SK-N-SH (cell line): ENCODE results near the gene SSRP1. TPM values are rescaled to one million over a fixed set of nuclear protein-coding genes. Genes with fewer than 3 reads are reported as not detected.
A peak's percentile ranks its signal among the peaks of the same experiment; 100 is the strongest.

ENCODE experiments used
- CTCF ChIA-PET: fragments of 300-600, 350-600 bp; formaldehyde crosslinking; extraction: SDS; loops from one replicate; lab custom pipeline; 2021; lab: Yijun Ruan, JAX
- POLR2A ChIA-PET: fragments of 350-600 bp; sonication (Branson Sonifier 250); formaldehyde crosslinking; extraction: SDS; loops from one replicate; lab custom pipeline; 2020; ENCODE audit warnings: antibody characterized with exemption, inconsistent platforms; lab: Yijun Ruan, JAX
- DNase-seq: peaks from one replicate; pipeline ENCODE4 v3.0.0; 2012
- H2AFZ ChIP-seq: fragments of 200-600 bp; sonication (generic); 2 replicates; pipeline ENCODE4 v1.8.1; 2016; ENCODE audit warnings: antibody characterized with exemption, mild to moderate bottlenecking, low read depth
- H3F3A ChIP-seq: fragments of 200-600 bp; sonication (generic); replicated peaks from 2 replicates; pipeline ENCODE3; 2016; ENCODE audit warnings: antibody characterized with exemption, mild to moderate bottlenecking; ENCODE audit not compliant: insufficient read depth
- H3K27ac ChIP-seq, 2 experiments: fragments of 200-500 bp in 1 of 2; fragments of 200-600 bp in 1 of 2; sonication (Bioruptor generic) in 1 of 2; sonication (generic), shearing (Covaris generic) in 1 of 2; 2 replicates each; pipeline versions ENCODE4 v1.5.1 to v1.6.1; 2014 to 2016; ENCODE audit warnings: low read depth in 2 of 2, inconsistent platforms in 1 of 2, low read length in 1 of 2, mild to moderate bottlenecking in 1 of 2, mixed read lengths in 1 of 2
- H3K27me3 ChIP-seq: fragments of 200-600 bp; sonication (generic), shearing (Covaris generic); 2 replicates; pipeline ENCODE4 v1.6.1; 2016; ENCODE audit warnings: mixed run types; ENCODE audit not compliant: insufficient read depth
- H3K36me3 ChIP-seq, 2 experiments: fragments of 200-500 bp in 1 of 2; fragments of 200-600 bp in 1 of 2; sonication (Bioruptor generic) in 1 of 2; sonication (generic) in 1 of 2; replicated peaks in 1 of 2; 2 replicates each; pipeline versions ENCODE3 to v1.5.1; 2014 to 2016; ENCODE audit warnings: low read length in 1 of 2, mild to moderate bottlenecking in 1 of 2; ENCODE audit not compliant: insufficient read depth in 2 of 2, control insufficient read depth in 1 of 2
- H3K4me1 ChIP-seq, 2 experiments: fragments of 200-500 bp in 1 of 2; fragments of 200-600 bp in 1 of 2; sonication (Bioruptor generic) in 1 of 2; sonication (generic), shearing (Covaris generic) in 1 of 2; 2 replicates each; pipeline versions ENCODE4 v1.5.1 to v1.6.1; 2014 to 2016; ENCODE audit warnings: low read depth in 1 of 2, low read length in 1 of 2, mixed run types in 1 of 2; ENCODE audit not compliant: insufficient read depth in 2 of 2, control insufficient read depth in 1 of 2
- H3K4me2 ChIP-seq: fragments of 200-600 bp; sonication (generic), shearing (Covaris generic); 2 replicates; pipeline ENCODE4 v1.6.1; 2017; ENCODE audit warnings: mixed run types
- H3K4me3 ChIP-seq, 2 experiments: fragments of 200-500 bp in 1 of 2; fragments of 200-600 bp in 1 of 2; sonication (Bioruptor generic) in 1 of 2; sonication (generic), shearing (Covaris generic) in 1 of 2; 2 replicates each; pipeline versions ENCODE4 v1.5.1 to v1.8.1; 2014 to 2016; ENCODE audit warnings: low read depth in 2 of 2, inconsistent platforms in 1 of 2, low read length in 1 of 2, mild to moderate bottlenecking in 1 of 2, mixed read lengths in 1 of 2, moderate library complexity in 1 of 2
- H3K79me2 ChIP-seq: fragments of 200-600 bp; sonication (generic); 2 replicates; pipeline ENCODE4 v1.8.1; 2017; ENCODE audit warnings: mild to moderate bottlenecking; ENCODE audit not compliant: insufficient read depth
- H3K9ac ChIP-seq: fragments of 200-600 bp; sonication (generic); 2 replicates; pipeline ENCODE4 v1.6.1; 2017; ENCODE audit warnings: mixed run types
- H3K9me2 ChIP-seq: fragments of 200-600 bp; sonication (generic); 2 replicates; pipeline ENCODE4 v1.6.1; 2017; ENCODE audit warnings: mixed run types
- H3K9me3 ChIP-seq: fragments of 200-600 bp; sonication (generic); 2 replicates; pipeline ENCODE4 v1.6.1; 2017; ENCODE audit warnings: mixed run types, mild to moderate bottlenecking, moderate library complexity
- H4K20me1 ChIP-seq: fragments of 200-600 bp; sonication (generic); 2 replicates; pipeline ENCODE4 v1.6.1; 2017; ENCODE audit warnings: mild to moderate bottlenecking, mixed run types; ENCODE audit not compliant: insufficient read depth
- CHD2 ChIP-seq: fragments of 150-350 bp; IDR thresholded peaks from 2 replicates; pipeline ENCODE4 v1.6.1; 2018; ENCODE audit warnings: low read length; ENCODE audit not compliant: partially characterized antibody
- ELF1 ChIP-seq: IDR thresholded peaks from 2 replicates; pipeline ENCODE4 v1.4.0; 2012
- EP300 ChIP-seq, 2 experiments: IDR thresholded peaks; 2 replicates each; pipeline versions ENCODE4 v1.4.0 to v1.6.1; 2012; ENCODE audit warnings: borderline replicate concordance in 1 of 2, low read depth in 1 of 2, low read length in 1 of 2
- FOSL2 ChIP-seq: IDR thresholded peaks from 2 replicates; pipeline ENCODE4 v1.4.0; 2012; ENCODE audit warnings: low read depth, mild to moderate bottlenecking, moderate library complexity, borderline replicate concordance
- FOXJ3 ChIP-seq: sonication (generic); formaldehyde crosslinking; IDR thresholded peaks from 2 replicates; pipeline ENCODE4 v1.5.1; 2020; ENCODE audit warnings: mild to moderate bottlenecking, missing genetic modification reagents
- GATA2 ChIP-seq: sonication (generic); formaldehyde crosslinking; IDR thresholded peaks from 2 replicates; pipeline ENCODE4 v1.5.0; 2020; ENCODE audit warnings: mild to moderate bottlenecking, missing genetic modification reagents
- JUND ChIP-seq: IDR thresholded peaks from 2 replicates; pipeline ENCODE4 v1.4.0; 2012
- MAX ChIP-seq: IDR thresholded peaks from 2 replicates; pipeline ENCODE4 v1.4.0; 2012; ENCODE audit warnings: low read depth
- NRF1 ChIP-seq: IDR thresholded peaks from 2 replicates; pipeline ENCODE4 v1.6.1; 2012; ENCODE audit warnings: low read depth, mild to moderate bottlenecking, low read length
- PBX3 ChIP-seq: IDR thresholded peaks from 2 replicates; pipeline ENCODE4; 2012
- POLR2AphosphoS5 ChIP-seq: IDR thresholded peaks from 2 replicates; pipeline ENCODE4 v1.6.1; 2012; ENCODE audit warnings: low read depth, low read length
- RAD21 ChIP-seq: IDR thresholded peaks from 2 replicates; pipeline ENCODE4 v1.6.1; 2012; ENCODE audit warnings: mild to moderate bottlenecking, low read length
- RCOR1 ChIP-seq: fragments of 150-350 bp; IDR thresholded peaks from 2 replicates; pipeline ENCODE4 v1.6.1; 2017; ENCODE audit warnings: antibody characterized with exemption, low read length
- REST ChIP-seq: IDR thresholded peaks from 2 replicates; pipeline ENCODE4 v1.6.1; 2012; ENCODE audit warnings: mild to moderate bottlenecking, low read depth, low read length, moderate library complexity
- SIN3A ChIP-seq: IDR thresholded peaks from 2 replicates; pipeline ENCODE4 v1.6.1; 2012; ENCODE audit warnings: low read depth, mild to moderate bottlenecking, low read length, moderate library complexity, borderline replicate concordance
- SMC3 ChIP-seq: IDR thresholded peaks from 2 replicates; pipeline ENCODE4 v1.6.1; 2012; ENCODE audit warnings: low read depth, low read length, improper control_type of control experiment
- USF2 ChIP-seq: fragments of 150-350 bp; IDR thresholded peaks from 2 replicates; pipeline ENCODE4 v1.6.1; 2017; ENCODE audit warnings: antibody characterized with exemption, low read length, low read depth, borderline replicate concordance
- YY1 ChIP-seq: IDR thresholded peaks from 2 replicates; pipeline ENCODE4 v1.4.0; 2012; ENCODE audit warnings: low read depth, mild to moderate bottlenecking
- WGBS: methylation state at CpG from one replicate; pipeline ENCODE4 v1.1.6; 2017; ENCODE audit warnings: low lambda C conversion rate; 5-methylcytosine and 5-hydroxymethylcytosine counted together
- polyA plus RNA-seq, 3 experiments: library from polyadenylated mRNA; depleted of rRNA; stranded (reverse); fragments of >200 nt; gene quantifications; 2 replicates each; pipeline ENCODE4 v1.2.3, GENCODE V29; 2012

Gene SSRP1
- polyA plus RNA-seq, 1 of the 3 experiments (the other 2 are of a cell fraction), result 137 TPM

GRCh38 chr11:57375490-57375889, 39.8 kb upstream of the SSRP1 start:
- Histone ChIP-seq H3K4me1 (no peaks in the 10 kb centered on the region; a peak in 1 of 4 replicates), H3K36me3 (no peaks in the 10 kb centered on the region), H3F3A (no peaks in the 10 kb centered on the region), H3K9me2 (no peaks in the 10 kb centered on the region), H3K79me2 (no peaks in the 10 kb centered on the region), H4K20me1 (no peaks in the 10 kb centered on the region), H3K27ac (no peak overlapping the region), H2AFZ (no peak overlapping the region), H3K27me3 (no peaks in the 10 kb centered on the region), H3K4me2 (no peak overlapping the region), H3K9ac (no peak overlapping the region), H3K4me3 (no peak overlapping the region), H3K9me3 (no peaks in the 10 kb centered on the region)
- ChIA-PET POLR2A (no interaction called here), CTCF (interaction anchor here (1.0 kb wide), 1 partner anchor 30 kb away, joined by 4 read pairs; no protein-coding TSS in a partner anchor)
- WGBS, result 49% methylated on average over 2 of the region's 2 CpGs
- TF ChIP-seq FOSL2 (no peak), GATA2 (no peak), RCOR1 (no peak), YY1 (no peak), SMC3 (no peak), REST (no peak), POLR2AphosphoS5 (no peak)
- DNase-seq, result peak; percentile 21

GRCh38 chr11:57374966-57375365, 39.3 kb upstream of the SSRP1 start:
- CTCF ChIA-PET, result no interaction called here
- no peaks in the 10 kb centered on the region for H3F3A ChIP-seq
- H3K27ac ChIP-seq, result no peak overlapping the region
- H3K79me2 ChIP-seq, result no peaks in the 10 kb centered on the region
- H3K4me1 ChIP-seq, result no peaks in the 10 kb centered on the region; a peak in 1 of 4 replicates
- TF ChIP-seq FOXJ3 (CRISPR knock-in tag) (no peak), CHD2 (no peak), POLR2AphosphoS5 (no peak), RAD21 (no peak), NRF1 (no peak), EP300 (IDR thresholded peaks at IDR 0.05; ENCODE audit: borderline replicate concordance in 1 of 2, low read depth in 1 of 2, low read length in 1 of 2) (no peak), YY1 (no peak), MAX (no peak), PBX3 (no peak), REST (no peak), RCOR1 (no peak), JUND (no peak), SIN3A (no peak), USF2 (no peak), FOSL2 (no peak), ELF1 (no peak)
- H3K36me3 ChIP-seq, result no peaks in the 10 kb centered on the region
- H4K20me1 ChIP-seq, result no peaks in the 10 kb centered on the region
- no peaks in the 10 kb centered on the region for H3K9me3 ChIP-seq
- H2AFZ ChIP-seq, result no peak overlapping the region
- no peak overlapping the region for H3K4me2 ChIP-seq
- POLR2A ChIA-PET, result no interaction called here
- H3K27me3 ChIP-seq, result no peaks in the 10 kb centered on the region
- WGBS, result 96% methylated on average over 3 of the region's 3 CpGs
- no peak overlapping the region for H3K4me3 ChIP-seq
- no peaks in the 10 kb centered on the region for H3K9me2 ChIP-seq
- no peak for DNase-seq
- no peak overlapping the region for H3K9ac ChIP-seq
